ENCODE data around the gene OR52N5.

The OR52N5 gene

GRCh38 chr11:5803982-5804381 is 20.8 kb upstream of the OR52N5 start:
- no peak overlapping the region for H3K27ac ChIP-seq
- no peaks in the 10 kb centered on the region for H3K4me1 ChIP-seq
- no peaks in the 10 kb centered on the region for H3K9me3 ChIP-seq (ENCODE audit: control insufficient read depth, low read length)
- no peak for TF ChIP-seq CTCF (IDR thresholded peaks at IDR 0.05)
- no peak overlapping the region for H3K4me2 ChIP-seq (ENCODE audit: low read length)
- no peak overlapping the region for H3K9ac ChIP-seq
- no peak overlapping the region for H3K4me3 ChIP-seq (ENCODE audit: low read depth, low read length)
- H3K27me3 ChIP-seq (ENCODE audit: control insufficient read depth, insufficient read depth, low read length) = no peaks in the 10 kb centered on the region
- H2AFZ ChIP-seq = no peak overlapping the region
- H3K79me2 ChIP-seq = no peaks in the 10 kb centered on the region
- H3K36me3 ChIP-seq (ENCODE audit: control insufficient read depth, insufficient read depth, low read length) = no peaks in the 10 kb centered on the region

- H3K36me3 ChIP-seq (ENCODE audit: control insufficient read depth, insufficient read depth, low read length) = no peaks in the 10 kb centered on the region
- H3K4me3 ChIP-seq (ENCODE audit: low read depth, low read length) = no peak overlapping the region
- no peak overlapping the region for H3K4me2 ChIP-seq (ENCODE audit: low read length)
- no peaks in the 10 kb centered on the region for H3K4me1 ChIP-seq
- no peak overlapping the region for H3K9ac ChIP-seq
- no peaks in the 10 kb centered on the region for H3K27me3 ChIP-seq (ENCODE audit: control insufficient read depth, insufficient read depth, low read length)
- no peaks in the 10 kb centered on the region for H3K9me3 ChIP-seq (ENCODE audit: control insufficient read depth, low read length)
- H3K27ac ChIP-seq = no peak overlapping the region
- H3K79me2 ChIP-seq = no peaks in the 10 kb centered on the region
- H2AFZ ChIP-seq = no peak overlapping the region
- no peak for TF ChIP-seq CTCF (IDR thresholded peaks at IDR 0.05)
Measured at GRCh38 chr11:5796541-5796940, 13.4 kb upstream of the OR52N5 start.

- Histone ChIP-seq H3K36me3 (ENCODE audit: control insufficient read depth, insufficient read depth, low read length) (no peaks in the 10 kb centered on the region), H2AFZ (no peak within 1 kb of the TSS), H3K27ac (no peak within 1 kb of the TSS)
Measured at GRCh38 chr11:5791165-5791564, 8.0 kb upstream of the OR52N5 start, which contains the start of gene OR52N1. Gene OR52N1 (minus strand): TSS chr11:5791265. CDS start chr11:5788816, 2,449 bp downstream.

GRCh38 chr11:5767056-5767455 is 16.1 kb downstream of the OR52N5 start:
- Histone ChIP-seq H3K79me2 (no peaks in the 10 kb centered on the region), H3K27ac (no peak overlapping the region), H3K9me3 (ENCODE audit: control insufficient read depth, low read length) (no peaks in the 10 kb centered on the region), H3K9ac (no peak overlapping the region), H3K4me3 (ENCODE audit: low read depth, low read length) (no peak overlapping the region), H3K27me3 (ENCODE audit: control insufficient read depth, insufficient read depth, low read length) (no peaks in the 10 kb centered on the region), H3K4me1 (no peaks in the 10 kb centered on the region), H3K4me2 (ENCODE audit: low read length) (no peak overlapping the region), H3K36me3 (ENCODE audit: control insufficient read depth, insufficient read depth, low read length) (no peaks in the 10 kb centered on the region), H2AFZ (no peak overlapping the region)
- no peak for TF ChIP-seq CTCF (IDR thresholded peaks at IDR 0.05)

More at GRCh38 chr11:5791165-5791564, 8.0 kb upstream of the OR52N5 start, which contains the start of gene OR52N1:
- Histone ChIP-seq H3K4me1 (no peaks in the 10 kb centered on the region), H3K4me2 (ENCODE audit: low read length) (no peak within 1 kb of the TSS), H3K9ac (no peak within 1 kb of the TSS), H3K79me2 (no peaks in the 10 kb centered on the region), H3K27me3 (ENCODE audit: control insufficient read depth, insufficient read depth, low read length) (no peaks in the 10 kb centered on the region), H3K4me3 (ENCODE audit: low read depth, low read length) (no peak within 1 kb of the TSS), H3K9me3 (ENCODE audit: control insufficient read depth, low read length) (no peaks in the 10 kb centered on the region)
- no peak for TF ChIP-seq CTCF (IDR thresholded peaks at IDR 0.05)

- no peaks in the 10 kb centered on the region for H3K36me3 ChIP-seq (ENCODE audit: control insufficient read depth, insufficient read depth, low read length)
- no peak within 1 kb of the TSS for H3K4me2 ChIP-seq (ENCODE audit: low read length)
- H2AFZ ChIP-seq = no peak within 1 kb of the TSS
- H3K27ac ChIP-seq = no peak within 1 kb of the TSS
- no peaks in the 10 kb centered on the region for H3K27me3 ChIP-seq (ENCODE audit: control insufficient read depth, insufficient read depth, low read length)
- no peaks in the 10 kb centered on the region for H3K9me3 ChIP-seq (ENCODE audit: control insufficient read depth, low read length)
- H3K9ac ChIP-seq = no peak within 1 kb of the TSS
- H3K79me2 ChIP-seq = no peaks in the 10 kb centered on the region
- H3K4me1 ChIP-seq = no peaks in the 10 kb centered on the region
- no peak for TF ChIP-seq CTCF (IDR thresholded peaks at IDR 0.05)
- no peak within 1 kb of the TSS for H3K4me3 ChIP-seq (ENCODE audit: low read depth, low read length)
Measured at GRCh38 chr11:5753943-5754342, 29.2 kb downstream of the OR52N5 start, which contains the start of gene OR52N4. Gene OR52N4 (plus strand): TSS chr11:5754243. CDS start chr11:5754741, 498 bp downstream.

Measured in parathyroid adenoma (tissue), 2 donors.